Thoracic aorta (tissue), 2 donors: ENCODE data around the gene PRMT9. TPM values are rescaled to one million over a fixed set of nuclear protein-coding genes. Genes with fewer than 3 reads are reported as not detected.

Experiments used
- ATAC-seq: fragments of 150-250 bp; one replicate; pipeline ENCODE4 v1.8.0; 2017; ENCODE audit warnings: low read depth; ENCODE audit not compliant: insufficient number of reproducible peaks, low FRiP score
- DNase-seq: peaks from one replicate; pipeline ENCODE4 v3.0.0-alpha.2; 2020; ENCODE audit warnings: low spot score
- H3K27ac ChIP-seq, 2 donors: fragments of 200-600 bp; sonication (generic); 1 replicate in 1 of 2; 2 replicates in 1 of 2; pipeline ENCODE4 v1.5.1; 2016; ENCODE audit warnings: mild to moderate bottlenecking in 2 of 2, moderate library complexity in 2 of 2
- H3K27me3 ChIP-seq: fragments of 200-600 bp; sonication (generic); replicated peaks from 2 replicates; pipeline ENCODE4 v1.6.0; 2016; ENCODE audit warnings: mild to moderate bottlenecking; ENCODE audit not compliant: insufficient read depth
- H3K36me3 ChIP-seq: fragments of 200-600 bp; sonication (generic); one replicate; pipeline ENCODE4 v1.5.1; 2016
- H3K4me1 ChIP-seq, 2 donors: fragments of 200-600 bp; sonication (generic); 1 replicate in 1 of 2; 2 replicates in 1 of 2; pipeline versions ENCODE4 v1.5.1 to v1.6.0; 2016; ENCODE audit warnings: low read depth in 2 of 2, mild to moderate bottlenecking in 1 of 2; ENCODE audit not compliant: control insufficient read depth in 1 of 2
- H3K4me3 ChIP-seq: fragments of 200-600 bp; sonication (generic); 2 replicates; pipeline ENCODE4 v1.5.1; 2016; ENCODE audit warnings: mild to moderate bottlenecking
- H3K9me3 ChIP-seq: fragments of 200-600 bp; sonication (generic); 2 replicates; pipeline ENCODE4 v1.5.1; 2016
- total RNA-seq, 2 donors: library from RNA; depleted of rRNA; stranded (reverse); fragments of >200 nt; gene quantifications; one replicate each; pipeline versions ENCODE4 v1.1.0 to v1.2.3, GENCODE V29; 2016
- TF ChIP-seq, protein P1 (sequence below): fragments of 200-600 bp; sonication (generic); IDR thresholded peaks from one replicate; pipeline ENCODE4 v1.5.1; 2019; ENCODE audit warnings: antibody characterized with exemption

Gene PRMT9
- total RNA-seq, 2 donors from 2014 or later = 3.5 to 11.9 TPM

DNA sequence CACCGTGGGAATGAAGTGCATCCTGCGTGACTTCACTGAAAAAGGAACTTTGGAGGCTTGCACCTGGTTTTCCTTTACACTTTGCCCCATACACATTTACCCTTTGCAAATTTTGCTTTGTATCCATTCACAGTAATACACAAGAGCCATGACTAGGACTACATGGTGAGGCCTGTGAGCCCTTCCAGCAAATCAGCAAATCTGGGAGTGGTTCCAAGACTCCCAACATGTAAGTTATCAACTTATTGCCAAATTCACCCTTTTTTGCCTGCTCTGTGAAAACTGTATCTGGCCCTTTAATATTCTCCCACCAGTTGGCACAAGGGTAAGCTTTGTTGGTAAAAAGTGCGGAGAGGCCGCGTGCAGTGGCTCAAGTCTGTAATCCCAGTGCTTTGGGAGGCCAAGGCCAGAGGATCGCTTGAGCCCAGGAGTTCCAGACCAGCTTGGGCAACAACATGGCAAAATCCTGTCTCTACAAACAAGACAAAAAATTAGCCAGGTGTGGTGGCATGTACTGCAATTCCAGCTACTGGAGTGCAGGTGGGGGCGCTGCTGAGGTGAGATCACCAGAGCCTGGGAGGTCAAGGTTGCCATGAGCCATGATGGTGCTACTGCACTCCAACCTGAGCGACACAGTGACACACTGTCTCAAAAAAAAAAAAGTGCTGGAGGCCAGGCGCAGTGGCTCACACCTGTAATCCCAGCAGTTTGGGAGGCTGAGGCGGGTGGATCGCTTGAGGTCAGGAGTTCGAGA, 5.0 kb downstream of the PRMT9 start:
- ATAC-seq = no peak
- TF ChIP-seq, protein P1, sequence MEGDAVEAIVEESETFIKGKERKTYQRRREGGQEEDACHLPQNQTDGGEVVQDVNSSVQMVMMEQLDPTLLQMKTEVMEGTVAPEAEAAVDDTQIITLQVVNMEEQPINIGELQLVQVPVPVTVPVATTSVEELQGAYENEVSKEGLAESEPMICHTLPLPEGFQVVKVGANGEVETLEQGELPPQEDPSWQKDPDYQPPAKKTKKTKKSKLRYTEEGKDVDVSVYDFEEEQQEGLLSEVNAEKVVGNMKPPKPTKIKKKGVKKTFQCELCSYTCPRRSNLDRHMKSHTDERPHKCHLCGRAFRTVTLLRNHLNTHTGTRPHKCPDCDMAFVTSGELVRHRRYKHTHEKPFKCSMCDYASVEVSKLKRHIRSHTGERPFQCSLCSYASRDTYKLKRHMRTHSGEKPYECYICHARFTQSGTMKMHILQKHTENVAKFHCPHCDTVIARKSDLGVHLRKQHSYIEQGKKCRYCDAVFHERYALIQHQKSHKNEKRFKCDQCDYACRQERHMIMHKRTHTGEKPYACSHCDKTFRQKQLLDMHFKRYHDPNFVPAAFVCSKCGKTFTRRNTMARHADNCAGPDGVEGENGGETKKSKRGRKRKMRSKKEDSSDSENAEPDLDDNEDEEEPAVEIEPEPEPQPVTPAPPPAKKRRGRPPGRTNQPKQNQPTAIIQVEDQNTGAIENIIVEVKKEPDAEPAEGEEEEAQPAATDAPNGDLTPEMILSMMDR = no peak
- no peaks in the 10 kb centered on the region for H3K36me3 ChIP-seq

DNA sequence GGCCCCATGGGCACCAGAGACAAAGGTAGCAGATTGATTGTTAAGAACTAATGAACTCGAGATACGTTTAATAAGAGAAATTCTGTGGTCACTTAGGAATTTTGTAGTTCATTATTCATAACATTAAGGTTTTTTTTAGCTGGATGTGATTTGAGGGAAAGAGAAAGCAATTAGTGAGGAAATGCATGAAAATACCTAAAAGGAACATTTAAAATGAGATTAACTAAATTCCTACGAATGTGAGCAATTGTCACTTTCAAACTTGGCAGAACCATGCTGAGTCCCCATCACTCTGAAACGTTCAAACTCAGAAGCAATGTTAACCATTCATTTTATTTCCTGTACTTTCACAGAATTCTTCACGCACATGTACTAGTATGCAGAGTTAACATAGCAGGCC, 5.9 kb downstream of the PRMT9 start:
- H3K36me3 ChIP-seq = no peaks in the 10 kb centered on the region
- TF ChIP-seq, protein P1 = no peak
- ATAC-seq = no peak
- no peaks in the 10 kb centered on the region for H3K27me3 ChIP-seq
- H3K9me3 ChIP-seq = no peaks in the 10 kb centered on the region
- H3K4me1 ChIP-seq = peaks cover 7 to 13% of the 10 kb centered on the region in 2 donors
- H3K27ac ChIP-seq = no peak overlapping the region
- H3K4me3 ChIP-seq = no peak overlapping the region
- no peak for DNase-seq

More for the DNA sequence above, 5.0 kb downstream of the PRMT9 start:
- H3K4me3 ChIP-seq = no peak overlapping the region
- H3K4me1 ChIP-seq = peaks cover 7 to 14% of the 10 kb centered on the region in 2 donors
- H3K27ac ChIP-seq = no peak overlapping the region
- H3K9me3 ChIP-seq = no peaks in the 10 kb centered on the region
- no peaks in the 10 kb centered on the region for H3K27me3 ChIP-seq
- no peak for DNase-seq

DNA sequence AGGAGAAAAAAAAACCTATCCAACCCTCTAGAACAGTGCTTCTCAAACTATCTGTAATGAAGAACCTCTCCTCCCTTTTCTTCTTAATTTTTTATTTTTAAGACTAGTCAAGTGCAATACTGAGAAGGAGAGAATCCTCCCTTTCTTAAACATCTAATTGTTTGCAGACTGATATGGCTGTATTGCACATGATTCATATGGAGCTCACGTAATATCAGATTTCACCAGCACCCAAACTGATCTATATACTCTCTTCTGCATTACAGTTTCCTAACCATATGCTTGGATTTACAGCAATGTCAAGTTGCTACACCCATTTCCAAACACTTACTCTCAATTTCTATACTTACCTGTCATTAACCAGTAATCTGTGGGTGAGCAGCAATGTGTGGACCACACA, 9.5 kb downstream of the PRMT9 start:
- ATAC-seq (no peak), DNase-seq (no peak)
- TF ChIP-seq, protein P1 = no peak
- Histone ChIP-seq H3K4me1 (no peaks in the 10 kb centered on the region), H3K27ac (no peak overlapping the region), H3K36me3 (no peaks in the 10 kb centered on the region), H3K27me3 (no peaks in the 10 kb centered on the region), H3K9me3 (no peaks in the 10 kb centered on the region), H3K4me3 (no peak overlapping the region)

DNA sequence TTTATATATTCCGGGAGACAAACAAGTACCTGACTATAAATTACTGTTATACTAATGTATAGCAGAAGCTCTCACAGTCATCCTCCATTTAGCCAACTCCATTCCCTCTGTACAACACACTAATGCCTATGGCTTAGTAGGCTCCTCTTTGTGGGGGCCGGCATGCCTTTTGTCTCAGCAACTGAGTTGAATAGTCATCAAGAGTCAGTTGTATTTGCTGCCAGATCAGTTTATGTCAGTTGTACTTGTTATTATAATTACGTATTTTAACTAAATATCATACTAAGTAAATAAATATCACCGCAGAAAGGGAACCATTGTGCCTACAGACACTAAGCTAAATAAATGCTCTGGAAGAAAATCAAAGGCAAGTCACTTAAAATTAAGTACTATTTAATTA, 9.9 kb downstream of the PRMT9 start:
- no peak for DNase-seq
- no peak for ATAC-seq

DNA sequence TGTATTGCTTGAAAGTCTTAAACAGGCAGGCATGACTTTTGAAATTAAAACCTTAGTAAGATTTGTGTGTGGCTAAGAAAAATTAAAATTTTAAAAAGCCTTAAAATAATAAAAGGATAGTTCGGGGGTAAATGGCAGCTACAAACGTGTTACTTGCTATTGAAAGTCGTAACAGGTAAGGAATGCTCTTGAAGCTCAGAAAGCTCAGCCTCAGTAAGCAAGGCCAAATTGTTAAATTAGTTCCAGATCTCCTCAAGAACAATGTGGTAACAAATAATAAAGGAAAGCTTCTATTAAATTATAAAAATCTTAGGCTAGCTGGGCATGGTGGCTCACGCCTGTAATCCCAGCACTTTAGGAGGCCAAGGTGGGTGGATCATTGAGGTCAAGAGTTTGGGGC, 25.5 kb downstream of the PRMT9 start:
- no peaks in the 10 kb centered on the region for H3K9me3 ChIP-seq
- DNase-seq (no peak), ATAC-seq (no peak)
- H3K4me1 ChIP-seq = no peaks in the 10 kb centered on the region
- peaks cover 9% of the 10 kb centered on the region for H3K36me3 ChIP-seq
- H3K4me3 ChIP-seq = no peak overlapping the region
- H3K27me3 ChIP-seq = no peaks in the 10 kb centered on the region
- no peak overlapping the region for H3K27ac ChIP-seq
- TF ChIP-seq, protein P1 = no peak

More for the DNA sequence above, 9.9 kb downstream of the PRMT9 start:
- TF ChIP-seq, protein P1 = no peak
- Histone ChIP-seq H3K27me3 (no peaks in the 10 kb centered on the region), H3K27ac (no peak overlapping the region), H3K9me3 (no peaks in the 10 kb centered on the region), H3K4me3 (no peak overlapping the region), H3K4me1 (no peaks in the 10 kb centered on the region), H3K36me3 (no peaks in the 10 kb centered on the region)
